Astrocyte (in vitro differentiated cells and primary cell): Measurements from ENCODE around the gene GALNT2. TPM values are rescaled to one million over a fixed set of nuclear protein-coding genes. Genes with fewer than 3 reads are reported as not detected.
A peak's percentile ranks its signal among the peaks of the same experiment; 100 is the strongest.

Experiments used
- DNase-seq: peaks from one replicate; pipeline ENCODE4 v3.0.0-alpha.2; 2010; ENCODE audit warnings: low read depth
- FAIRE-seq: peaks from 2 replicates; lab custom pipeline; 2011; peaks lifted over from hg19 to GRCh38; lab: Jason Lieb, UNC
- H2AFZ ChIP-seq: 2 replicates; pipeline ENCODE4 v1.6.0; 2012; ENCODE audit warnings: low read depth, low read length, inconsistent platforms
- H3K27ac ChIP-seq: 2 replicates; pipeline ENCODE4 v1.5.1; 2011; ENCODE audit warnings: low read depth, low read length, inconsistent platforms
- H3K27me3 ChIP-seq: 2 replicates; pipeline ENCODE4 v1.6.0; 2011; ENCODE audit warnings: low read length, inconsistent platforms; ENCODE audit not compliant: insufficient read depth
- H3K36me3 ChIP-seq: 2 replicates; pipeline ENCODE4 v1.5.1; 2011; ENCODE audit warnings: low read length, inconsistent platforms; ENCODE audit not compliant: insufficient read depth
- H3K4me1 ChIP-seq: 2 replicates; pipeline ENCODE4 v1.5.1; 2011; ENCODE audit warnings: low read length, inconsistent platforms; ENCODE audit not compliant: insufficient read depth
- H3K4me2 ChIP-seq: 2 replicates; pipeline ENCODE4 v1.6.0; 2012; ENCODE audit warnings: low read length, inconsistent platforms
- H3K4me3 ChIP-seq: 2 replicates; pipeline ENCODE4 v1.5.1; 2011; ENCODE audit warnings: low read depth, mild to moderate bottlenecking, low read length, inconsistent platforms; ENCODE audit not compliant: insufficient read depth
- H3K79me2 ChIP-seq: 2 replicates; pipeline ENCODE4 v1.6.0; 2012; ENCODE audit warnings: mild to moderate bottlenecking, low read length, inconsistent platforms; ENCODE audit not compliant: insufficient read depth
- H3K9ac ChIP-seq: 2 replicates; pipeline ENCODE4 v1.6.0; 2012; ENCODE audit warnings: mild to moderate bottlenecking, low read length, inconsistent platforms
- H3K9me3 ChIP-seq: 2 replicates; pipeline ENCODE4 v1.5.1; 2012; ENCODE audit warnings: low read depth, mild to moderate bottlenecking, low read length, inconsistent platforms; ENCODE audit not compliant: insufficient read depth
- H4K20me1 ChIP-seq: 2 replicates; pipeline ENCODE4 v1.6.0; 2012; ENCODE audit warnings: low read length, inconsistent platforms; ENCODE audit not compliant: insufficient read depth
- H3K27ac Mint-ChIP-seq: one replicate; pipeline ENCODE4 v1.8.0; 2021; ENCODE audit warnings: mild to moderate bottlenecking, mixed read lengths; ENCODE audit not compliant: unreplicated experiment
- H3K27me3 Mint-ChIP-seq: one replicate; pipeline ENCODE4 v1.8.0; 2021; ENCODE audit warnings: low read depth, mixed read lengths; ENCODE audit not compliant: unreplicated experiment
- H3K36me3 Mint-ChIP-seq: one replicate; pipeline ENCODE4 v1.8.0; 2021; ENCODE audit warnings: low read depth, mixed read lengths; ENCODE audit not compliant: unreplicated experiment
- H3K4me1 Mint-ChIP-seq: one replicate; pipeline ENCODE4 v1.8.0; 2021; ENCODE audit warnings: low read depth, mixed read lengths; ENCODE audit not compliant: unreplicated experiment
- H3K4me3 Mint-ChIP-seq: one replicate; pipeline ENCODE4 v1.8.0; 2021; ENCODE audit warnings: mild to moderate bottlenecking, moderate library complexity, mixed read lengths; ENCODE audit not compliant: unreplicated experiment
- H3K9me3 Mint-ChIP-seq: one replicate; pipeline ENCODE4 v1.8.0; 2021; ENCODE audit warnings: mild to moderate bottlenecking, mixed read lengths; ENCODE audit not compliant: unreplicated experiment
- CTCF ChIP-seq: IDR thresholded peaks from 2 replicates; pipeline ENCODE4 v1.5.1; 2011; ENCODE audit warnings: low read depth, mild to moderate bottlenecking, inconsistent platforms, low read length, moderate library complexity; ENCODE audit not compliant: insufficient read depth
- EZH2 ChIP-seq: IDR thresholded peaks from 2 replicates; pipeline ENCODE4 v1.6.1; 2012; ENCODE audit warnings: mild to moderate bottlenecking, low read length, inconsistent platforms; ENCODE audit not compliant: insufficient read depth
- total RNA-seq: library from RNA; stranded (reverse); gene quantifications from 2 replicates; pipeline ENCODE4 v1.2.1, GENCODE V29; 2021

GALNT2 gene
- total RNA-seq, 1 donor from 2014 or later, result 507 TPM

DNA sequence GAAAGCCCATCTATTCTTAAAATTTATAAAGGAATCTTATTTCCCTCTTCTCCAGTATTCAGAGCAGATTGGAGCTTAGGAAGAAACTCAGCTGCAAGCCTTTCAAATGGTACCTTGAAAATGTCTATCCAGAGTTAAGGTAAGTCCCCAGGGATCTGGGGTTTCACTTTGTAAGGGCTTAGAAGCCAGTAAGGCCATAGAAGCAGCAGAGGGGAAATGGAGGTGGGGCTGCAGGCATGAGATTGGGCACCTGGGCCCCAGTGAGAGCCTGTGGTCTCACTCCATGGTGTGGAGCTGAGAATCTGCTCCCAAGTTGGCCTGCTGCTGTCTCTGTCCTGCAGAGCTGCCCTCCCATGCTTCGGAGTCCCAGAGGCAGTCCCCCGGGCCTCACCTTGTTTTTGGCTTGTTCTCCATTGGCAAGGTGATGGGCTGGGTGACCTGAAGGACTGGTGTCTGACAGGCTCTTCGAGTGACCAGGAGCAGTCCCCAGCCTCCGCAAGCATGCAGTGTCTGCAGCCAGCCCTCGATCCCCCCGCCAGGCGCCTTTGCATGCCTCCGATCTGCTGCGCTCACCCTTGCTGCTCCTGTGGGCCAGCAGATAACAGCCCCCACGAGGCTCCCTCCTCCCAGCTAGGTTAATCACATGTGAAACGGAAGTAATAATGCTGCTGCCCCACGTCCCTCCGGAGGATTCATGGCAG lies 196.0 kb downstream of the GALNT2 start:
- Mint-ChIP-seq H3K4me3 (no peak overlapping the region), H3K9me3 (no peaks in the 10 kb centered on the region), H3K4me1 (no peaks in the 10 kb centered on the region), H3K36me3 (peaks cover 37% of the 10 kb centered on the region), H3K27me3 (no peaks in the 10 kb centered on the region), H3K27ac (no peak overlapping the region)
- no peak overlapping the region for H3K4me2 ChIP-seq
- TF ChIP-seq CTCF (no peak), EZH2 (no peak)
- H3K9me3 ChIP-seq, result no peaks in the 10 kb centered on the region
- peaks cover 9% of the 10 kb centered on the region for H4K20me1 ChIP-seq
- H3K27me3 ChIP-seq, result no peaks in the 10 kb centered on the region
- no peaks in the 10 kb centered on the region for H3K79me2 ChIP-seq
- no peak for FAIRE-seq
- H3K36me3 ChIP-seq, result peaks cover 26% of the 10 kb centered on the region
- H3K27ac ChIP-seq, result no peak overlapping the region
- no peak for DNase-seq
- no peak overlapping the region for H2AFZ ChIP-seq
- no peaks in the 10 kb centered on the region for H3K4me1 ChIP-seq
- no peak overlapping the region for H3K4me3 ChIP-seq
- H3K9ac ChIP-seq, result no peak overlapping the region

- H3K27ac ChIP-seq, result no peak overlapping the region
- Mint-ChIP-seq H3K27ac (no peak overlapping the region), H3K4me3 (no peak overlapping the region), H3K27me3 (no peaks in the 10 kb centered on the region), H3K36me3 (peaks cover 33% of the 10 kb centered on the region), H3K9me3 (no peaks in the 10 kb centered on the region), H3K4me1 (no peaks in the 10 kb centered on the region)
- H3K9ac ChIP-seq, result no peak overlapping the region
- H2AFZ ChIP-seq, result no peak overlapping the region
- no peak for DNase-seq
- H4K20me1 ChIP-seq, result peaks cover 12% of the 10 kb centered on the region
- TF ChIP-seq EZH2, result no peak
- TF ChIP-seq CTCF, result no peak
- H3K27me3 ChIP-seq, result no peaks in the 10 kb centered on the region
- no peak overlapping the region for H3K4me2 ChIP-seq
- H3K4me3 ChIP-seq, result no peak overlapping the region
- H3K79me2 ChIP-seq, result no peaks in the 10 kb centered on the region
- H3K9me3 ChIP-seq, result no peaks in the 10 kb centered on the region
- FAIRE-seq, result no peak
- H3K4me1 ChIP-seq, result no peaks in the 10 kb centered on the region
- H3K36me3 ChIP-seq, result peaks cover 25% of the 10 kb centered on the region
These were observed 196.6 kb downstream of the GALNT2 start for GRCh38 chr1:230263568-230264195.

- peaks cover 12% of the 10 kb centered on the region for H4K20me1 ChIP-seq
- H3K36me3 ChIP-seq, result peaks cover 23% of the 10 kb centered on the region
- no peaks in the 10 kb centered on the region for H3K9me3 Mint-ChIP-seq
- H3K36me3 Mint-ChIP-seq, result peaks cover 26% of the 10 kb centered on the region
- H3K4me3 Mint-ChIP-seq, result no peak overlapping the region
- H3K4me1 Mint-ChIP-seq, result no peaks in the 10 kb centered on the region
- no peaks in the 10 kb centered on the region for H3K4me1 ChIP-seq
- FAIRE-seq, result no peak
- no peak overlapping the region for H3K4me2 ChIP-seq
- no peaks in the 10 kb centered on the region for H3K27me3 ChIP-seq
- TF ChIP-seq EZH2 (no peak), CTCF (no peak)
- H3K9ac ChIP-seq, result no peak overlapping the region
- H3K27ac Mint-ChIP-seq, result peak overlapping the region; percentile 47
- no peak overlapping the region for H3K27ac ChIP-seq
- H3K79me2 ChIP-seq, result no peaks in the 10 kb centered on the region
- H3K4me3 ChIP-seq, result no peak overlapping the region
- H3K27me3 Mint-ChIP-seq, result no peaks in the 10 kb centered on the region
- H3K9me3 ChIP-seq, result no peaks in the 10 kb centered on the region
- H2AFZ ChIP-seq, result no peak overlapping the region
- no peak for DNase-seq
These were observed 197.3 kb downstream of the GALNT2 start for GRCh38 chr1:230264342-230264741.
